Activated naive CD4-positive, alpha-beta T cell treated with anti-CD3 and anti-CD28 coated beads, Interleukin-2, amount 50 U/mL, for 16 hours (primary cell): Measurements from ENCODE around the gene STIMATE.

Source experiments
- DNase-seq: peaks from one replicate; pipeline ENCODE4 v3.0.0-alpha.2; 2020

STIMATE gene

GRCh38 chr3:52839892-52840545, 57.3 kb downstream of the STIMATE start:
- no peak for DNase-seq

- no peak for DNase-seq
These were observed 58.1 kb downstream of the STIMATE start for GRCh38 chr3:52839268-52839575.

- DNase-seq, result no peak
These were observed 58.6 kb downstream of the STIMATE start for GRCh38 chr3:52838561-52839267.

GRCh38 chr3:52836986-52837385, 60.4 kb downstream of the STIMATE start:
- no peak for DNase-seq

DNA sequence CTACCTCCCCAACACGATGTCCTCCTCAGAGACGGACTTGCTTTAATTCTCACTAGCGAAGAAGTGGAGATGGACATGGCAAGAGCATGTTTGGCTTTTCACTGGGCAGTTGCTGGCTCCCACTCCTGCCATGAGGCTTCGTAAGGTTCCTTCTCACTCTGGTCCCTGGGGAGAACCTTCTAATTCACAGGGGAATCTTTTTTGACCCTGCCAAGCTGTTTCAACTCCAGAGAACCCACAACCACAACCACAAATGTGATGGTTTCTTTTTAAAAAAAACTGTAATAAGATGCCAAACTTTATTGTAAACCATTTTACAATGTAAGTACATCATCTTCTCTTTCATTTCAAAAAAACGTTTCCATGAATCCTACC, 60.9 kb downstream of the STIMATE start:
- DNase-seq, result no peak

- DNase-seq, result no peak
These were observed 61.4 kb downstream of the STIMATE start for GRCh38 chr3:52835766-52836470.

DNA sequence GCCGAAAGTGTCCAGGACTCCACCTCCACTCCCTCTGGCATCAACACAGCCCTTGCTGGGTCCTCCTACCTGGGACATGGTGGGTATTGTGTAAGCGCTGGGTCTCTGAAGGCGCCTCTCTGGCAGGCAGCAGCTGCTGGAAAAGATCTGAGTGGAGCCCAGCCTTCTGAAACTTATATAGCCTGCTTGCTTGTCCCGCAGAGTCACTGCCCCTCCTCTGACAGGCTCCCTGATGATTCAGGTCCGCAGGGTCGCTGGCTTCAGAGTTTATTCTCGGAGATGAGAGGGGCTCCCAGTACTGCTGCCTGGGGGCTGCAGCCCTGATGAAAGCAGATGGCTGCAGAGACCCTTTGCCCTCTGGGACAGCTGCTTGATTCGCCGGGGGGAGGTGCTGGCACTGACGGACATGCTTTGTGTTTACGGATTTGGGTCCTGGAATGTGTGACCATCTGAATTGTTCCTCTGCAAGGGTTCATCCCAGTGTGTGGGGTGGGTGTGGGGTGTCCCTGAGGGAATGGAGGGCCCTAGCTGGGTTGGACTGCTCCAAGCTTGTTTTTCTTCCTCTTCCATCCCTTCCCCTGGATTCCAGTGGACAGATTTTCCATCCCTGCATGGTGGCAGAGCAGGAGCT, 62.4 kb downstream of the STIMATE start, which contains the start of gene MUSTN1:
TSS of gene MUSTN1 (minus strand) at position 149 of the 631 bp plus-strand sequence. CDS start at position 78, 71 bp downstream.
- no peak for DNase-seq

DNA sequence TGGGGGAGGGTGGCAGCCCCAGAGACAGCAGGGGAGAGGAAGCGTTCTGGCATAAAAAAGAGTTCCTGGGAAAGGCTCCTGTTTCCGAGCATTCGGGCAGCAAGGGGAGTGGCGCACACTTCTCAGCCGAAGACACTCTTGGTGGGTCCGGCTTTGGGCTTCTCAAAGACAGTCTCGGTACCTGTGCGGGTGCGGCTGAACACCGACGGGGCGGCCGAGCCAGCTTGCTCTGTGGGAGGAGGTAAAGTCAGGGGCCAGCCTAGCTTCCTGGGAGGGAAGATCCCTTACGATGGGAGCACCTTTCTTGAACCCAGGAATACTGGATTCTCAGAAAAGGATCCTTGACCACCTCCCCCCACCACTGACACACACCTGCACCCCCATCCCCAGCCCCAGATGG, 64.1 kb downstream of the STIMATE start:
- no peak for DNase-seq

- no peak for DNase-seq
These were observed 65.6 kb downstream of the STIMATE start for GRCh38 chr3:52831500-52832301.

GRCh38 chr3:52830535-52831258, 66.7 kb downstream of the STIMATE start, which contains the start of gene ITIH4:
Gene ITIH4, minus strand, starts transcription at chr3:52830672. Its CDS starts 30 bp downstream, at chr3:52830642.
- DNase-seq, result no peak

DNA sequence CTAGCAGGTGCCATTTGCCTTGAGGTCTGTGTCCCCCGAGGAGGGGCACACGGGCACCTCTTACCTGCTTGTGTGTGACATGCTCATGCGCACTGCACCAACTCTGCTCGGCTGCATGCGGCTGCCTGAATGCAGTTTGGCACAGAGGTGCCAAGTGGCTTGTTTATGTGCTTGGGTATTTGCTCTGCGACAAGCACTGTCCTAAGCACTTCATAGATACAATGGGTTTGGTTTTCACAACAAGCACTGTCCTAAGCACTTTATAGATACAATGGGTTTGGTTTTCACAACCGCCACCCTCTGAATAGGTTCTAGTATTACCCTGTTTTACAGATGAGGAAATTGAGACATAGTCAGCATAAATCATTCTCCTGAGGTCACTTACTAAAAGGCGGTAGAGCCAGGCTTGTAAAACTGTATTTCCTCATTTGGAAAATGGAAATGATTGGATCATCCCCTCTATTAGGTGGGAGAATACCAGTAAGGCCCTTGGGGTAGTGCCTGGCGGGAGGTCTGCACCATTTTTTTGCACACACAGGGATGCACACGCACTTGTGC, 67.4 kb downstream of the STIMATE start:
- no peak for DNase-seq

GRCh38 chr3:52829482-52829881, 67.9 kb downstream of the STIMATE start:
- DNase-seq, result no peak

DNA sequence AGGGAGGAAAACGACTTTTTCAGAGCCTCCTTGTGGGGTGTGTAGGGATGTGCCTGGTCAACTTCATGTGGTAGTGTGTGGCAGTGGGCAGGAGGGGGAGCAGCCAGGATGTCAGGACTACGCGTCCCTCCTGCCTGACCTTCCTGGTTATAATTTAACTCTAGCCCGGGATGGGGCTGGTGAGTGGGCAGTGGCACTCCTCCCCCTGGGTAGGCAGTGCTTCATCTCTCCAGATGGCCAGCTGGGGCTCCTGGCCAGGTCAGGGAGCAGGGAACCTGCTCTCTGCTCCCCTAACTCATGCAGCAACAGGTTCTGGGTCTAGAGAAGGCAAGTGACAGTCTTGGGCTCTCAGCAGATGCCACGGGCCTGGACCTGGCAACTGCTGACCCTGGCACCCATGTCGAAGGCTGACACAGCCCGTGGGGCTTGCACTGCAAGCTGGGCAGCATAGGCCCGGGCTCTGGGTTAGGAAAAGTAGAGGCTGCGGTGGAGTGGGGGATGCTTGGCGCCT, 69.4 kb downstream of the STIMATE start:
- DNase-seq, result no peak

GRCh38 chr3:52827441-52827840, 69.9 kb downstream of the STIMATE start:
- no peak for DNase-seq

DNA sequence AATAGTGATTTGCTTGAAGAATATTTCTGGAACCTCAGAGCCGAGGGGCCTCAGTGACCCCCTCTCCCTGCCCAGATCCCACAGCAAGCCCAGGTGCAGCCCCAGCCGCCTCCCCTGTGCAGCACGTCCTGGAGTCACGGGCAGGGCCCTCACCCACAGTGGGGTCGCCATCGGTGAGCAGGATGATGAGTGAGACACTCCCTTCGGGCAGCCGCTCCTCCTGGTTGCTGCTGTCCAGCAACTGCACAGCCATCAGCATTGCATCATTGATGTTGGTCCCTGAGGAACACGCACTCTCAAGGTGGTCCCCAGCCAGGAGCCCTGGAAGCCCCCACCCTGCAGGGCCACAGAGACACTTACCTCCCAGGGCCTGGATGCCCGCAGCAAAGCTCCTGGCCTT, 73.3 kb downstream of the STIMATE start:
- no peak for DNase-seq

DNA sequence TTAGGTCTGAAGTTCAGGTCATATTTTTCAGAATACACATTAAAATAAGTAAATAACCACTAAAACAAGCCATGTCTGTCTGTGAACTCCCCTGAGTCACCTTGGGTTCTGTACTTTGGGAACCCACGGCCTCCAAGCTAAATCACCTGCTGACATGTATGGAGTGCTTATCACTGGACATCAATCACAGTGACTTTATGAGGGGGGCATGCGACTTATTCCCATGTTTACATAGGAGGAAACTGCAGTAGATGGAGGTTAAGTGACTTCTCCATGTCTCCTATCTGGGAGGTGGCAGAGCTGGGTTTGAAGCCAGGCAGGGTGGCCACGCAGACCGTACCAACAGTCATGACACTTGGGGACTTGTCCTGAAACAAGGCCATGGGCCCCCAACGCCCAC, 75.0 kb downstream of the STIMATE start:
- DNase-seq, result no peak

DNA sequence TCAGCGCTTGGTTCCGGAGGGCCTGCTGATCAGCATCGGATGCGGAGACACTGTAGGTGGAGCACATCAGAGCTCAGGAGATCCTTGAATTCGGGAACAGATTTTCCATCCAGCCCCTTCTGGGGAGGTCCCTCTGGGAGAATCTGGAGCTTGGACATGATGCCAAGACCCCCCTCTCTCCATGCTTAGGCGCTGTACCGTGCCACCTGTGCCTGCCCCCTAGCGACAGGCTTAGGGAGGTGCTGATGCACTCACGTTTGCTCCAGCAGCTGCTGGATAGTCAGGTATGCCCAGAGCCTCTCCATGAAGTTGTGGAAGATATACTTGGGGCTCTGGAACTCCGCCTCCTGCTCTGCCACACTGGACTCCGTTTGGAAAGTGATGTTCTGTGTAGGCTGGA, 76.6 kb downstream of the STIMATE start:
- no peak for DNase-seq

DNA sequence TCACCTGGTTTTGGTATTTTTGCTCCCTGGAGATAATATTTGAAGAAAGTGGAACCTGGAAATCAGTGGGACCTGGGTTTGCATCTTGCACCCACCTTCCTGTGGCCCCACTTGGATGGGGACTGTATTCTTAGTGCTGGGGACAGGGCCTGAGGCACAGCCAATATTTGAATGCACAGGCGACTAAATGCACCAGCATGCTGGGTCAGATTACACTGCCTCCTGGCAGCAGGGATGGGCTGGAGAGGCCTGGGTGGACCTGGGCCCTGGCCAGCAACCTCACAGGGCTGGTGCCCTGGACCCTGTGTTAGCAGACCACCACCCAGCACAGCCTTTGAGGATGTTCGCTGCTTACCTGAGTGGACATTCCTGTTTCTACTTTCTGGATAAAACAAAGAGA, 77.4 kb downstream of the STIMATE start:
- no peak for DNase-seq

- no peak for DNase-seq
These were observed 79.5 kb downstream of the STIMATE start for GRCh38 chr3:52817860-52818259.

- DNase-seq, result no peak
These were observed 80.1 kb downstream of the STIMATE start for GRCh38 chr3:52817221-52817620.

GRCh38 chr3:52816654-52817053, 80.7 kb downstream of the STIMATE start:
- no peak for DNase-seq

DNA sequence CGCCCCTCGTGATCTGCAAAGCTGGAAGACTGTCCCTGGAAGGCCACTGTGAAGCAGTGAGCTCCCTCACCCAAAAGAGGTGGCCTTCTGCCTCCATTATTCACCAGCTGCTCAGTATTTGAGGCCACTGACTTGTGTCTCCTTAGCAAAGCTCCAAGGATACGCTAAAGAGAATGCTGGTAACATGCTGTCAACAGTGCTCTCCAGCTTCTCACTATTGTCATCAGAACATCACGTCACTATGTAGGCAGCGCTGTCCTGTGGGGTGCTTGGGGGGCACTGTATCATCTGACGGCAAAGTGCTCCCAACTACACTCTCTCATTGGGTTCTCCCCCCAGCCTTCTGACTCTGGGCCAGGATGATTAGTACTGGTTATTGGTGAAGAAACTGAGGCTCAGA, 81.1 kb downstream of the STIMATE start:
- DNase-seq, result no peak
